Vagina (tissue), 2 donors: ENCODE data around the gene TM4SF5.

Source experiments
- CTCF ChIP-seq, 3 experiments: fragments of 450-650 bp in 2 of 3; fragments of 200-600 bp in 1 of 3; sonication (generic) in 1 of 3; IDR thresholded peaks; one replicate each; pipeline ENCODE4 v1.5.1; 2017 to 2019; ENCODE audit warnings: antibody characterized with exemption in 3 of 3, mild to moderate bottlenecking in 2 of 3, moderate library complexity in 2 of 3
- POLR2A ChIP-seq, 2 donors: fragments of 450-650 bp; IDR thresholded peaks; one replicate each; pipeline ENCODE4 v1.6.1; 2017; ENCODE audit warnings: antibody characterized with exemption in 2 of 2, mild to moderate bottlenecking in 2 of 2, moderate library complexity in 2 of 2

GRCh38 chr17:4796552-4796920 lies 24.9 kb downstream of the TM4SF5 start:
- no peak for TF ChIP-seq CTCF (IDR thresholded peaks at IDR 0.05)
- TF ChIP-seq POLR2A (IDR thresholded peaks at IDR 0.05) = no peak
